ENCODE data around the gene CDC14A.
"Not testable (repeated sequence)": the region's sequence is repeated elsewhere in the genome, so short reads cannot be mapped to it uniquely, and the experiment has no call there.

The CDC14A gene

GRCh38 chr1:100337878-100338277 is 14.4 kb upstream of the CDC14A start:
- DNase-seq, result not testable (repeated sequence)

- DNase-seq, result not testable (repeated sequence)
Observed at GRCh38 chr1:100339735-100340134, 12.6 kb upstream of the CDC14A start.

- no peak for DNase-seq
Observed at GRCh38 chr1:100340494-100340893, 11.8 kb upstream of the CDC14A start.

GRCh38 chr1:100342348-100342747 is 10.0 kb upstream of the CDC14A start:
- no peak for DNase-seq

GRCh38 chr1:100343897-100344296 is 8.4 kb upstream of the CDC14A start:
- DNase-seq, result no peak

- no peak for DNase-seq
Observed at GRCh38 chr1:100344774-100345173, 7.5 kb upstream of the CDC14A start.

- DNase-seq, result no peak
Observed at GRCh38 chr1:100346387-100346786, 5.9 kb upstream of the CDC14A start.

- no peak for DNase-seq
Observed at GRCh38 chr1:100347009-100347966, 5.0 kb upstream of the CDC14A start.

GRCh38 chr1:100348549-100349144 is 3.7 kb upstream of the CDC14A start:
- DNase-seq, result no peak

GRCh38 chr1:100349246-100349645 is 3.1 kb upstream of the CDC14A start:
- DNase-seq, result no peak

GRCh38 chr1:100350787-100351094 is 1.6 kb upstream of the CDC14A start:
- DNase-seq, result no peak

GRCh38 chr1:100351095-100351887 is 1.0 kb upstream of the CDC14A start:
- DNase-seq, result peak; percentile 88

- peak; percentile 32 for DNase-seq
Observed at GRCh38 chr1:100353071-100353801, 930 bp downstream of the CDC14A start.

GRCh38 chr1:100353988-100354387 is 1.7 kb downstream of the CDC14A start:
- peak; percentile 29 for DNase-seq

- peak; percentile 57 for DNase-seq
Observed at GRCh38 chr1:100354971-100355394, 2.7 kb downstream of the CDC14A start.

GRCh38 chr1:100358210-100358609 is 5.9 kb downstream of the CDC14A start:
- DNase-seq, result peak; percentile 36

- DNase-seq, result no peak
Observed at GRCh38 chr1:100359139-100359538, 6.8 kb downstream of the CDC14A start.

GRCh38 chr1:100360790-100361510 is 8.6 kb downstream of the CDC14A start:
- DNase-seq, result no peak

- DNase-seq, result no peak
Observed at GRCh38 chr1:100361511-100362089, 9.3 kb downstream of the CDC14A start.

- DNase-seq, result no peak
Observed at GRCh38 chr1:100362821-100363466, 10.6 kb downstream of the CDC14A start.

- DNase-seq, result no peak
Observed at GRCh38 chr1:100363831-100364230, 11.5 kb downstream of the CDC14A start.

Data from CD4-positive, alpha-beta T cell treated with Interleukin-4 for 4 hours (primary cell).